ENCODE data around the gene PLTP. TPM values are rescaled to one million over a fixed set of nuclear protein-coding genes. Genes with fewer than 3 reads are reported as not detected.

Gene PLTP
- total RNA-seq, 2 experiments from 2014 or later: 2.2 to 2.9 TPM

DNA sequence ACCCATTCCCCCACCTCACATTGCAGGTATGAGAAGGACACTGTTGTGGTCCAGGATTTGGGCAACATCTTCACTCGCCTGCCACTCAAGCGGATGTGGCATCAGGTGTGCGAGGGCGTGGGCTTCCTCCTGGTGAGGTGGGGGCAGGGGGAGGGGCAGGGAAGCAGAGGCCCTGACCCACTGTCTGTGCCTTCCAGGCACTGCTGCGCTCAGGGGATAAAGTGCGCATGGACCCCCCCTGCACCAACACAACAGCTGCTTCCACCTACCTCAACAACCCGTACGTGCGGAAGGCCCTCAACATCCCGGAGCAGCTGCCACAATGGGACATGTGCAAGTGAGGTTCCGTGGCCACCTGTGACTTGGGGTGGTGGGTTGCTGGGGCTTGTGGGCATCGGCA is 17.2 kb downstream of the PLTP start:
- H3K27ac Mint-ChIP-seq: no peak overlapping the region
- H3K4me3 Mint-ChIP-seq: no peak overlapping the region
- peaks cover 22% of the 10 kb centered on the region for H3K4me1 Mint-ChIP-seq
- no peak for ATAC-seq (ENCODE audit: low read depth)
- peaks cover 1% of the 10 kb centered on the region for H3K36me3 Mint-ChIP-seq
- DNase-seq: no peak
- no peaks in the 10 kb centered on the region for H3K27me3 Mint-ChIP-seq
- POLR2A ChIA-PET: interaction anchor here (0.8 to 5.5 kb wide), 2 partner anchors 14 to 40 kb away, joined by 3 to 43 read pairs; partner anchors contain the start of gene PCIF1
- no peaks in the 10 kb centered on the region for H3K9me3 Mint-ChIP-seq

DNA sequence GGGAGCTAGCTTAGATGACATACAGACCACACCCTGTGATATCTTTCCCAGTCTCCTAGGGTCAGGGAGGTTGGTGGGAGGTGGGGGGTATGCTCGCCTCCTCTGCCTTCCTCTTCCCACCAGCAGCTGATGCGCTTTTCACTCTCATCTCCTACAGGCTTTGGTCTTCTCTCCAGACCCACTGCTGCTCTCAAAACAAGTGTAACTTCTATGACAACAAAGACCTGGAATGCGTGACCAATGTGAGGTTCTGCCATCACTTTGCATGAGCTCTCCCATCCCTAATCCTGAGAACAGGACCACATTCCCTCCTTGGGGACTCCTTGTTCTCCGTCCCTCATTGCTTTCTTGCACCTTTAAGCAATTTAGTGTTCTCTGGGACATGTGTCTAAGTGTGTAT is 18.1 kb downstream of the PLTP start:
- H3K4me3 Mint-ChIP-seq: no peak overlapping the region
- H3K4me1 Mint-ChIP-seq: peaks cover 25% of the 10 kb centered on the region
- ATAC-seq (ENCODE audit: low read depth) (no peak), DNase-seq (no peak)
- peak overlapping the region; percentile 9 for H3K27ac Mint-ChIP-seq
- POLR2A ChIA-PET: interaction anchor here (0.7 to 5.5 kb wide), 2 partner anchors 12 to 41 kb away, joined by 3 to 43 read pairs; partner anchors contain the start of gene PCIF1
- H3K36me3 Mint-ChIP-seq: peaks cover 1% of the 10 kb centered on the region
- H3K27me3 Mint-ChIP-seq: no peaks in the 10 kb centered on the region
- H3K9me3 Mint-ChIP-seq: no peaks in the 10 kb centered on the region

GRCh38 chr20:45892828-45893500 is 19.0 kb downstream of the PLTP start:
- H3K9me3 Mint-ChIP-seq: no peaks in the 10 kb centered on the region
- ATAC-seq (ENCODE audit: low read depth) (no peak), DNase-seq (no peak)
- POLR2A ChIA-PET: interaction anchor here (0.6 to 5.5 kb wide), 7 partner anchors 9 to 922 kb away, joined by 3 to 43 read pairs (median 4); partner anchors contain the start of genes PCIF1 and ZSWIM1
- no peaks in the 10 kb centered on the region for H3K27me3 Mint-ChIP-seq
- peaks cover 26% of the 10 kb centered on the region for H3K4me1 Mint-ChIP-seq
- H3K36me3 Mint-ChIP-seq: peaks cover 1% of the 10 kb centered on the region
- H3K4me3 Mint-ChIP-seq: peak overlapping the region; percentile 92
- H3K27ac Mint-ChIP-seq: peak overlapping the region; percentile 56

DNA sequence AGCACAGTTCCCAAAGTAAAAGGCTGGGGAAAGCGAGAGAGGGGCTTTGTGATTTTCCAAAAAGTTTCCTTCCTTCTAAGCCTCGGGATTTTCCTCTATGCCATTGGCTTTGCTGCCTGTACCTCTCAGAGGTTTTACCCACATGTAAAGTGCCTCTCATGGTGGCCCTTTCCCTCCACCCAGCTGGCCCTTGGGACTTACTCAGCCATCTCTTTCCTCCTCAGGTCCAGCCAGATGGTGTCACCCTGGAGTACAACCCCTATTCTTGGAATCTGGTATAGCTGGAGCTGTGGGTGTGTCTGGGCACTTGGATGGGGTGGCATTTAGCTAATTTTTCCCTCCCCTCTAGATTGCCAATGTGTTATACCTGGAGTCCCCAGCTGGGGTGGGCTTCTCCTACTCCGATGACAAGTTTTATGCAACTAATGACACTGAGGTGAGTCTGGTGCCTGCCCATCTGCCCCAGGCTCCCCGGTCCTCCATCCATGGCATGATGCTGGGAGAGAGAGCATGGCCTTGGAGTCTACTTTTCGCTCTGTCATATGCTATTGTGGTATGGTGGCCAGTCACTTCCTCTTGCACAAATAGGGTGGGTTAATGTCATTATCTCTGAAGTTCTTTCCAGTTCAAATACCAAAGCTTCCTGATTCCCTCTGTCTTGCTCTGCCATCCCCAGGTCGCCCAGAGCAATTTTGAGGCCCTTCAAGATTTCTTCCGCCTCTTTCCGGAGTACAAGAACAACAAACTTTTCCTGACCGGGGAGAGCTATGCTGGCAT is 19.7 kb downstream of the PLTP start:
- Mint-ChIP-seq H3K36me3 (peaks cover 1% of the 10 kb centered on the region), H3K4me1 (peaks cover 26% of the 10 kb centered on the region), H3K27me3 (no peaks in the 10 kb centered on the region), H3K4me3 (peak overlapping the region; percentile 92), H3K9me3 (no peaks in the 10 kb centered on the region), H3K27ac (peak overlapping the region; percentile 74)
- ATAC-seq (ENCODE audit: low read depth): no peak
- no peak for DNase-seq
- POLR2A ChIA-PET: interaction anchor here (1.1 to 5.5 kb wide), 6 partner anchors 10 to 43 kb away, joined by 4 to 43 read pairs (median 8); partner anchors contain the start of genes PCIF1 and ZSWIM1

DNA sequence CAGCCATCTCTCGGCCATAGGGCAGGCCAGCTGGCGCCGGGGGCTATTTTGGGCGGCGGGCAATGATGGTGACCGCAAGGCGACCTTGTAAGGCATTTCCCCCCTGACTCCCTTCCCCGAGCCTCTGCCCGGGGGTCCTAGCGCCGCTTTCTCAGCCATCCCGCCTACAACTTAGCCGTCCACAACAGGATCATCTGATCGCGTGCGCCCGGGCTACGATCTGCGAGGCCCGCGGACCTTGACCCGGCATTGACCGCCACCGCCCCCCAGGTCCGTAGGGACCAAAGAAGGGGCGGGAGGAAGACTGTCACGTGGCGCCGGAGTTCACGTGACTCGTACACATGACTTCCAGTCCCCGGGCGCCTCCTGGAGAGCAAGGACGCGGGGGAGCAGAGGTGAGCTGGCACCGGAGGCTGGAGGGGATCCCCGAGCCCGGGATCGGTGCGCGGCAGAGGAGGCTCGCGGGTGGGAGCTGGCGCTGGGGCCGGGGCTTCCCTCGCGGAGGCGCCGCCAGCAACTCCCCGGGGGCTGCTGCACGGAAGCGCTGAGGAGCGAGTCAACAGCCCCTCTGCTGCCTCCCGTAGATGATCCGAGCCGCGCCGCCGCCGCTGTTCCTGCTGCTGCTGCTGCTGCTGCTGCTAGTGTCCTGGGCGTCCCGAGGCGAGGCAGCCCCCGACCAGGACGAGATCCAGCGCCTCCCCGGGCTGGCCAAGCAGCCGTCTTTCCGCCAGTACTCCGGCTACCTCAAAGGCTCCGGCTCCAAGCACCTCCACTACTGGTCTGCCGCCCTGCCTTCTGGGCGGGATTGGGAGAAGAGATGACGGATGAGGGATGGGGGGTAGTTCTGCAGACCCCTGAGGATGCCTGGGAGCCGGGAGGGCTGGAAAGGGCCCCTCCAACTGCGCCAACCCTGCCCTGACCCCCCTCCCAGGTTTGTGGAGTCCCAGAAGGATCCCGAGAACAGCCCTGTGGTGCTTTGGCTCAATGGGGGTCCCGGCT is 20.7 kb downstream of the PLTP start, which contains the start of the genes CTSA and NEURL2:
Gene CTSA (plus strand): TSS at position 351 of the 999 bp plus-strand sequence. CDS start 234 bp downstream, at position 585.
Gene NEURL2 (minus strand): TSS at position 224 of the 999 bp plus-strand sequence. CDS start 217 bp downstream, at position 7.
- Mint-ChIP-seq H3K4me3 (peak within 1 kb of the TSS; percentile 92), H3K9me3 (no peaks in the 10 kb centered on the region)
- peak; percentile 73 for ATAC-seq (ENCODE audit: low read depth)

GRCh38 chr20:45890077-45890984 is 21.6 kb downstream of the PLTP start:
- POLR2A ChIA-PET: interaction anchor here (0.8 to 5.5 kb wide), 12 partner anchors 9 to 83 kb away, joined by 3 to 43 read pairs (median 6); partner anchors contain the start of genes ACOT8, PCIF1, ZSWIM1 and ZSWIM3
- peak; percentile 33 for ATAC-seq (ENCODE audit: low read depth)
- H3K4me1 Mint-ChIP-seq: peaks cover 32% of the 10 kb centered on the region
- H3K27ac Mint-ChIP-seq: peak overlapping the region; percentile 86
- DNase-seq: peak; percentile 59
- H3K4me3 Mint-ChIP-seq: peak overlapping the region; percentile 92
- H3K36me3 Mint-ChIP-seq: peaks cover 1% of the 10 kb centered on the region
- H3K9me3 Mint-ChIP-seq: no peaks in the 10 kb centered on the region
- H3K27me3 Mint-ChIP-seq: no peaks in the 10 kb centered on the region

More for the DNA sequence above, 20.7 kb downstream of the PLTP start, which contains the start of the genes CTSA and NEURL2:
- peak; percentile 88 for DNase-seq
- Mint-ChIP-seq H3K27me3 (no peaks in the 10 kb centered on the region), H3K36me3 (peaks cover 1% of the 10 kb centered on the region), H3K4me1 (peaks cover 27% of the 10 kb centered on the region), H3K27ac (peak within 1 kb of the TSS; percentile 86)
- POLR2A ChIA-PET: interaction anchor here (0.8 to 5.5 kb wide), 11 partner anchors 10 to 79 kb away, joined by 3 to 43 read pairs (median 5); partner anchors contain the start of genes ACOT8, PCIF1, ZSWIM1 and ZSWIM3

DNA sequence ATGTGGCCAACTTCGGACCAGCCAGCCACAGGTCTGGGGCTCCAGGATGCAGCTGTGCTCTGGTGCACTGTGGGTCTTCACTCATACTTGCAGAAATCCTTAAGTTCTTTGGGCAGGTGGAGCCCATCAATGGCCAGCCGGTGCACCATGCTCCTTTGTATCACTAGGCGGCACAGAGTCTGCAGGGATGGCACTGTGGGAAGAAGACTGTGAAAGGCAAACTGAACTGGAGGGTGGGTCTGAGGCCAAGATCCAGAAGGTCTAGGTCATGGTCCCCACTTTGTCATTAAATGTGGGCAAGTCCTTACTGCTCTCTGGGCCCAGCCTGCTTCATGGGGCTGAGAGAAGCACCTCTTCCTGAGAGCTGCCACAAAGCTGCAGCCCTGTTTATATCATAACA is 23.3 kb downstream of the PLTP start:
- Mint-ChIP-seq H3K4me3 (no peak overlapping the region), H3K27me3 (no peaks in the 10 kb centered on the region), H3K9me3 (no peaks in the 10 kb centered on the region), H3K27ac (no peak overlapping the region), H3K36me3 (peaks cover 4% of the 10 kb centered on the region), H3K4me1 (peaks cover 43% of the 10 kb centered on the region)
- no peak for DNase-seq
- no peak for ATAC-seq (ENCODE audit: low read depth)
- POLR2A ChIA-PET: no interaction called here

DNA sequence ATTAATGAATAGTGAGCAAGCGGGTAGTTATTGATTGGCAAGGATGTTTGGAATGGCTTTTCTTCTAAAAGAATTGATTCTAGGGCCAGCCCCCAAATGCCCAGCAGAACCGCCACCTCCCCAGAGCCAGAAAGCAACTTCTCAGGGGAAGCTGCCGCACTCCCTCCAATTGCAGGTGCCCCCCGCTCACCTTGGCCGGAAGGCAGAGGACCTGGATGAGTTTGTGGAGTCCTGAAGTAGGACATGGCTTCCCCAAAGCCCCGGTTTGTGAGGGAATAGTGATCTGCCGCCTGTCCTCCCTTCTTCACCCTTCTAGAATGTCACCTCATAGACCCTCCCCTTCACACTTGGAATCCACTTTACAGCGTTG is 24.6 kb downstream of the PLTP start, which contains the start of gene SPATA25:
Gene SPATA25 (minus strand): TSS at position 277 of the 370 bp plus-strand sequence. CDS start 32 bp downstream, at position 245.
- Mint-ChIP-seq H3K4me3 (no peak within 1 kb of the TSS), H3K27ac (no peak within 1 kb of the TSS), H3K36me3 (peaks cover 14% of the 10 kb centered on the region), H3K4me1 (peaks cover 42% of the 10 kb centered on the region), H3K9me3 (no peaks in the 10 kb centered on the region), H3K27me3 (no peaks in the 10 kb centered on the region)
- POLR2A ChIA-PET: interaction anchor here (0.7 to 1.1 kb wide), 2 partner anchors 14 to 29 kb away, joined by 3 read pairs; no protein-coding TSS in a partner anchor
- ATAC-seq (ENCODE audit: low read depth) (no peak), DNase-seq (no peak)

DNA sequence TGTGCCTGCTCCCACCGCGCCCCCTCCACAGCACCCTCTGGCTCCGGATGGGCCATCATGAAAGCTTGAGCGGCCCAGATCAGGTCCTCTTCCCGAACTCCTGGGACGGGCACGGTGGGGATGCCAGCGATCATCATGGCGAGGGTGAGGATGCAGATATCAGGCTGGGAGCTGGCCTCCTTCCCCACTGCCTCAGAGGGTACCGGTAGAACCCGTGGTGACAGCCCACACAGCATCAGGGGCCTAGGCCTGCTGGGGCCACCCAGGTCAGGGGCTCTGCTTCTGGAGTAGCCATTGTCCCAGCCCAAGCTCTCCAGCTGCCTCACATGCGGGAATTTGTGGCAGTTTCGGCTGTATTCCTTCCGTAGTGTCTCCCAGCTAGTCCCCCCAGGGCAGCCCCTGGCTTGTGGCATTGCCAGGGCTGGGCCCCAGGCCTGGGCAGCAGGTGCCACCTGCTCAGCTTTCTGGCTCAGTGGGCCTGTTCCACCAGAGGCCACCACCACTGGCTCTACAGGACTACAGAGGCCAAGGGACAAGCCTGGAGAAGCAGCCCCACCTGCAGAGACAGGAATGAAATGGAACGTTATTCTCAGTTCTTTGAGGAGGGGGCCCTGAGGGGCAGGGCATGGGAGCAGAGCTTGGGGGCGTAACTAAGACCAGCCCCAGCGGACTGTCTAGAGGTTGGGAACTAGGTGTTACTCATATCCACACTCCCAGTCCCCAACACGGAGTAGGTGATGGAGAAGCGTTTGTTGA is 25.2 kb downstream of the PLTP start:
- ATAC-seq (ENCODE audit: low read depth) (no peak), DNase-seq (no peak)
- no peaks in the 10 kb centered on the region for H3K9me3 Mint-ChIP-seq
- peaks cover 42% of the 10 kb centered on the region for H3K4me1 Mint-ChIP-seq
- POLR2A ChIA-PET: interaction anchor here (0.7 to 3.8 kb wide), 3 partner anchors 14 to 29 kb away, joined by 3 to 15 read pairs (median 3); partner anchors contain the start of genes ACOT8 and ZSWIM3
- H3K4me3 Mint-ChIP-seq: no peak overlapping the region
- H3K27ac Mint-ChIP-seq: no peak overlapping the region
- H3K27me3 Mint-ChIP-seq: no peaks in the 10 kb centered on the region
- H3K36me3 Mint-ChIP-seq: peaks cover 17% of the 10 kb centered on the region

DNA sequence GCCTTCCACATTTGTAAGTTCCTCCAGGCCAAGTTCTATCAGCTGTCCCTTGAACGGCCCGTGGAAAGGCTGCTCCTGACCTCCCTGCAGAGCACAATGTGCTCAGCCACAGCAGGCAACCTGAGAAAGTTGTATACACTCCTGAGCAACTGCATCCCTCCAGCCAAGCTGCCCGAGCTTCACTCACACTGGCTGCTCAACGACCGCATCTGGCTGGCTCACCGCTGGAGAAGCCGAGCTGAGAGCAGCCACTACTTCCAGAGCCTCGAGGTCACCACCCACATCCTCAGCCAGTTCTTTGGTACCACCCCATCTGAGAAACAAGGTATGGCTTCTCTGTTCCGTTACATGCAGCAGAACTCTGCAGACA is 28.9 kb downstream of the PLTP start:
- POLR2A ChIA-PET: interaction anchor here (2.6 to 3.8 kb wide), 2 partner anchors 8 to 26 kb away, joined by 15 to 25 read pairs; partner anchors contain the start of genes ACOT8, CTSA, NEURL2 and ZSWIM3
- Mint-ChIP-seq H3K36me3 (peaks cover 21% of the 10 kb centered on the region), H3K27ac (peak overlapping the region; percentile 47), H3K27me3 (no peaks in the 10 kb centered on the region), H3K9me3 (no peaks in the 10 kb centered on the region), H3K4me3 (no peak overlapping the region), H3K4me1 (peaks cover 41% of the 10 kb centered on the region)
- DNase-seq (no peak), ATAC-seq (ENCODE audit: low read depth) (no peak)

Measured in activated naive CD8-positive, alpha-beta T cell treated with anti-CD3 and anti-CD28 coated beads, Interleukin-2, amount 10 ng/mL, durations not matched to agents 7 days and 5 days (primary cell).